CD4-positive, alpha-beta T cell (primary cell): ENCODE data around the gene SSBP3. TPM values are rescaled to one million over a fixed set of nuclear protein-coding genes. Genes with fewer than 3 reads are reported as not detected.

Experiments
- ATAC-seq: fragments of 200-7000 bp; cut with Tn5 transposase; one replicate; pipeline ENCODE4 v1.10.0; 2022; ENCODE audit warnings: mild to moderate bottlenecking; ENCODE audit not compliant: poor library complexity
- CTCF ChIA-PET: fragments of 350-600 bp; sonication (Branson Sonifier 250); formaldehyde crosslinking; loops from one replicate; lab custom pipeline; 2021; ENCODE audit warnings: antibody characterized with exemption, inconsistent platforms; lab: Charles Lee
- POLR2A ChIA-PET: fragments of 350-600 bp; sonication (Branson Sonifier 250); formaldehyde crosslinking; loops from one replicate; lab custom pipeline; 2021; ENCODE audit warnings: antibody characterized with exemption, inconsistent platforms; lab: Charles Lee
- DNase-seq, 14 experiments: peaks; one replicate each; pipeline ENCODE4 v3.0.0-alpha.2; 2013 to 2020; ENCODE audit warnings: mixed read lengths in 2 of 14
- H3K27ac ChIP-seq, 2 donors: one replicate each; pipeline versions ENCODE4 v1.5.1 to v1.7.0; 2013; ENCODE audit warnings: low read length in 2 of 2, low read depth in 1 of 2, mild to moderate bottlenecking in 1 of 2
- H3K27me3 ChIP-seq, 2 experiments: 1 replicate in 1 of 2; 2 replicates in 1 of 2; pipeline versions ENCODE4 v1.6.1 to v1.7.0; 2013; ENCODE audit warnings: low read length in 2 of 2, control low read depth in 1 of 2, mild to moderate bottlenecking in 1 of 2, moderate library complexity in 1 of 2; ENCODE audit not compliant: insufficient read depth in 2 of 2, control insufficient read depth in 1 of 2
- H3K36me3 ChIP-seq: one replicate; pipeline ENCODE4 v1.6.1; 2013; ENCODE audit warnings: low read length, control low read depth; ENCODE audit not compliant: insufficient read depth
- H3K4me1 ChIP-seq: one replicate; pipeline ENCODE4 v1.6.1; 2013; ENCODE audit warnings: low read length, control low read depth; ENCODE audit not compliant: insufficient read depth
- H3K4me3 ChIP-seq: one replicate; pipeline ENCODE4 v1.5.1; 2013; ENCODE audit warnings: mild to moderate bottlenecking, low read length, moderate library complexity
- H3K9me3 ChIP-seq, 2 experiments: 1 replicate in 1 of 2; 2 replicates in 1 of 2; pipeline versions ENCODE4 v1.6.1 to v1.7.0; 2013; ENCODE audit warnings: low read length in 2 of 2, mild to moderate bottlenecking in 2 of 2, control low read depth in 1 of 2, moderate library complexity in 1 of 2; ENCODE audit not compliant: control insufficient read depth in 1 of 2, insufficient read depth in 1 of 2
- H3K27ac Mint-ChIP-seq: one replicate; pipeline ENCODE4 v1.8.0; 2020; ENCODE audit warnings: mixed read lengths
- H3K27me3 Mint-ChIP-seq: one replicate; pipeline ENCODE4 v1.8.0; 2021; ENCODE audit warnings: mixed read lengths
- H3K36me3 Mint-ChIP-seq: one replicate; pipeline ENCODE4 v1.8.0; 2021; ENCODE audit warnings: low read depth, mixed read lengths
- H3K4me1 Mint-ChIP-seq: one replicate; pipeline ENCODE4 v1.8.0; 2021; ENCODE audit warnings: low read depth, mixed read lengths
- H3K4me3 Mint-ChIP-seq: one replicate; pipeline ENCODE4 v1.8.0; 2020; ENCODE audit warnings: mild to moderate bottlenecking, mixed read lengths
- H3K9me3 Mint-ChIP-seq: one replicate; pipeline ENCODE4 v1.8.0; 2020; ENCODE audit warnings: mixed read lengths
- intact Hi-C, 2 experiments: fragments of 100-400 bp; cut with DNase I in 1 of 2; cut with micrococcal nuclease in 1 of 2; formaldehyde crosslinking; loops; one replicate each; pipeline versions ENCODE4 v1.15.1 to v1.9.0; 2023 to 2025; cut with DNase I, micrococcal nuclease
- total RNA-seq, 174 experiments: library from RNA in 2 of 174; stranded (reverse) in 2 of 174; gene quantifications; one replicate each; pipeline ENCODE4 v1.2.3 and lab custom pipeline; 2021 to 2026
- TF ChIP-seq, protein P1 (sequence below): fragments of 200-600 bp; IDR thresholded peaks from one replicate; pipeline ENCODE4 v1.8.0; 2022; ENCODE audit warnings: antibody characterized with exemption, mild to moderate bottlenecking

Gene SSBP3
- total RNA-seq, 2 experiments from 2014 or later = 50.6 to 52.4 TPM

- Histone ChIP-seq H3K9me3 (no peaks in the 10 kb centered on the region), H3K4me3 (no peak overlapping the region), H3K4me1 (peaks cover 76% of the 10 kb centered on the region), H3K36me3 (peaks cover 14% of the 10 kb centered on the region), H3K27ac (no peak overlapping the region), H3K27me3 (no peaks in the 10 kb centered on the region)
- Mint-ChIP-seq H3K27ac (peak overlapping the region; percentile 63), H3K4me3 (no peak overlapping the region), H3K27me3 (no peaks in the 10 kb centered on the region), H3K4me1 (peaks cover 94% of the 10 kb centered on the region), H3K9me3 (no peaks in the 10 kb centered on the region), H3K36me3 (peaks cover 40% of the 10 kb centered on the region)
- POLR2A ChIA-PET = no interaction called here
- no peak for DNase-seq
- intact Hi-C loops = no loop called here
- ATAC-seq = no peak
- CTCF ChIA-PET = no interaction called here
- TF ChIP-seq, protein P1, sequence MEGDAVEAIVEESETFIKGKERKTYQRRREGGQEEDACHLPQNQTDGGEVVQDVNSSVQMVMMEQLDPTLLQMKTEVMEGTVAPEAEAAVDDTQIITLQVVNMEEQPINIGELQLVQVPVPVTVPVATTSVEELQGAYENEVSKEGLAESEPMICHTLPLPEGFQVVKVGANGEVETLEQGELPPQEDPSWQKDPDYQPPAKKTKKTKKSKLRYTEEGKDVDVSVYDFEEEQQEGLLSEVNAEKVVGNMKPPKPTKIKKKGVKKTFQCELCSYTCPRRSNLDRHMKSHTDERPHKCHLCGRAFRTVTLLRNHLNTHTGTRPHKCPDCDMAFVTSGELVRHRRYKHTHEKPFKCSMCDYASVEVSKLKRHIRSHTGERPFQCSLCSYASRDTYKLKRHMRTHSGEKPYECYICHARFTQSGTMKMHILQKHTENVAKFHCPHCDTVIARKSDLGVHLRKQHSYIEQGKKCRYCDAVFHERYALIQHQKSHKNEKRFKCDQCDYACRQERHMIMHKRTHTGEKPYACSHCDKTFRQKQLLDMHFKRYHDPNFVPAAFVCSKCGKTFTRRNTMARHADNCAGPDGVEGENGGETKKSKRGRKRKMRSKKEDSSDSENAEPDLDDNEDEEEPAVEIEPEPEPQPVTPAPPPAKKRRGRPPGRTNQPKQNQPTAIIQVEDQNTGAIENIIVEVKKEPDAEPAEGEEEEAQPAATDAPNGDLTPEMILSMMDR = no peak
Observed at GRCh38 chr1:54375298-54375697, 30.9 kb downstream of the SSBP3 start.

DNA sequence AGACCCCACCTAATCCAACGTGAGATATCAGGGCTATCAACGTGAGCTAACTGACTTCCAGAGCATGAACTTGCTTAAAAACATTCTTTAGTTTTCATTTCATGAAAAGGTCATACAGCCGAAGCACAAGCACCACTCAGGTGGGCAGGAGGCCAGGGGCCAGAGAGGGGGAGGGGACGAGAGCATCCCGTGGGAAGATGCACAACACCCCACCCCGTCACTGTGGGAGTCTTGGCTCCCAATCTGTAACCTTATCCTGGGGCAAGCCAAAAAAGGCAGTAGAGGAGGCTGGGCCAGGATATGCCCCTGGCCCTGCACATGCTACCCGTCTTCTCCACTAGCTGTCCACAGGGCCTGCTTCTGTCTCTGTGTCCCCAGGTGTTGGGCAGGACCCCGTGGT is 31.4 kb downstream of the SSBP3 start:
- peaks cover 96% of the 10 kb centered on the region for H3K4me1 Mint-ChIP-seq
- ChIA-PET POLR2A (no interaction called here), CTCF (no interaction called here)
- H3K36me3 Mint-ChIP-seq = peaks cover 43% of the 10 kb centered on the region
- TF ChIP-seq, protein P1 = no peak
- no peaks in the 10 kb centered on the region for H3K9me3 Mint-ChIP-seq
- peak overlapping the region; percentile 63 for H3K27ac Mint-ChIP-seq
- H3K27me3 Mint-ChIP-seq = no peaks in the 10 kb centered on the region
- H3K4me3 Mint-ChIP-seq = no peak overlapping the region
- H3K27me3 ChIP-seq = no peaks in the 10 kb centered on the region
- no peak overlapping the region for H3K27ac ChIP-seq
- no peak for DNase-seq
- peaks cover 8% of the 10 kb centered on the region for H3K36me3 ChIP-seq
- H3K4me1 ChIP-seq = peaks cover 71% of the 10 kb centered on the region
- no peaks in the 10 kb centered on the region for H3K9me3 ChIP-seq
- H3K4me3 ChIP-seq = no peak overlapping the region
- no peak for ATAC-seq
- intact Hi-C loops = no loop called here

DNA sequence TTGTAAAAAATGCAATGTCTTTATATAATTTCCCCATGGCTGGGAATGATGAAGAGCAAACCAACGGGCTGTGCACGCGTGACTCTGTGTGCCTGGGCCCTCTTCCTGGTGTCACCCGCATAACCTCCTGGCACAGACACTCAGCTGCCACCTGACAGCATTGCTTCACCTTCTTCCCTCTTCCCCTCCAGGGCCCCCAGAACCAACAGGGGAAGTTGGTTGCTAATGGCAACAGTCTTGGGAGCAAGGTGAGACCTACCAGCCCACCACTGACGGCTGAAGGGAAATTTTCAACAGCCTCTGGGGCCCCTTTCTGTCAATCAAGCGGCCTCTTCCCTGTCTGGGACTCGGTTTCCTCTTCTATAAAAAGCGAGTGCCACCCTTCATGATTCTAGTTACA is 33.2 kb downstream of the SSBP3 start:
- Histone ChIP-seq H3K9me3 (no peaks in the 10 kb centered on the region), H3K4me3 (no peak overlapping the region), H3K36me3 (peaks cover 3% of the 10 kb centered on the region), H3K27me3 (no peaks in the 10 kb centered on the region), H3K27ac (no peak overlapping the region), H3K4me1 (peaks cover 53% of the 10 kb centered on the region)
- POLR2A ChIA-PET = no interaction called here
- H3K27ac Mint-ChIP-seq = peak overlapping the region; percentile 63
- intact Hi-C loops = no loop called here
- peaks cover 87% of the 10 kb centered on the region for H3K4me1 Mint-ChIP-seq
- TF ChIP-seq, protein P1 = no peak
- peaks cover 28% of the 10 kb centered on the region for H3K36me3 Mint-ChIP-seq
- no peaks in the 10 kb centered on the region for H3K9me3 Mint-ChIP-seq
- peak; percentile 48 for ATAC-seq
- peak in 2 of 14 experiments; percentile 15 to 18 for DNase-seq
- H3K27me3 Mint-ChIP-seq = no peaks in the 10 kb centered on the region
- H3K4me3 Mint-ChIP-seq = peak overlapping the region; percentile 20
- CTCF ChIA-PET = no interaction called here
